GM03348 (cell line): ENCODE data around the gene ATP9B.
"Not testable (repeated sequence)": the region's sequence is repeated elsewhere in the genome, so short reads cannot be mapped to it uniquely, and the experiment has no call there.

Source experiments
- DNase-seq: peaks from one replicate; pipeline ENCODE4 v3.0.0; 2012; ENCODE audit warnings: low spot score

ATP9B gene

GRCh38 chr18:79135924-79136323 lies 66.7 kb downstream of the ATP9B start:
- DNase-seq, result no peak

GRCh38 chr18:79136742-79137141 lies 67.5 kb downstream of the ATP9B start:
- no peak for DNase-seq

- DNase-seq, result no peak
Measured at GRCh38 chr18:79139206-79139605, 70.0 kb downstream of the ATP9B start.

- no peak for DNase-seq
Measured at GRCh38 chr18:79147014-79147413, 77.8 kb downstream of the ATP9B start.

- no peak for DNase-seq
Measured at GRCh38 chr18:79151191-79151590, 82.0 kb downstream of the ATP9B start.

- no peak for DNase-seq
Measured at GRCh38 chr18:79156327-79156726, 87.1 kb downstream of the ATP9B start.

DNA sequence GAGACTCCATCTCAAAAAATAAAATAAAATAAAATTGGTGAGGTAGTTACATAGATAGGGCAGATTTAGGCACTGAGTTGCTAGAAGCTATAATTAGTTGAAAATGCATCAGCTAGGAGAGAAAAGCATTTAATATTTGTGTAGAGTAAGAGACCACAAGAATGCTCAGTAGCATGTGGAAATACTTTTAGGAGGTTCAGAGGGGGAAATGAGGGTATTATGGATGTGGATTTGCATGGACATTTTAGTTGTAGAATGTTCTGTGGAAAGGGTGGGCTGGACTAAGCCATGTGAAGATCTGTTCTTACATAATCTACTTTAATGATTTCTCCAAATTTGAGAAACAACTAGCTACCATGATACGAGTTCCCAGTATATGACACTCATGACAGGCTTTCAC lies 95.5 kb downstream of the ATP9B start:
- DNase-seq, result peak; percentile 11

DNA sequence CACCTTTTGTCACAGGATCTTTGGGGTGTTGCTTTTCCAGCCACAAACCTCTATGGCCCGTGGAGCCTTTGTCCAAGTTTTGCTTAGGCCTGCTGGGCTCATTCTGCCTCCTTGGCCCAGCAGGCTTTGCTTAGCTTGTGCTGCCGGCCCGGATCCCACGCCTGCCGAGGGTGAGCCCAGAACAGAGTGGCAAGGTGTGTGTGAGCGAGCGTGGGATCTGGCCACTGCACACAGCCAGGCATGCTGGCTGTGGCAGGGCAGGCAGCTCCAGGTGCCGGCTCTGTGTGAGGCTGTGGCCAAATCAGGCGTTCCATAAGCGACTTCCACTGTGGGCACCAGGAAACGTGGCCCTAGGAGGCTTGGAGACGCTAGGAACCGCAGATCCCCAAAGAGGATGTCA lies 97.5 kb downstream of the ATP9B start:
- no peak for DNase-seq

GRCh38 chr18:79167526-79168190 lies 98.5 kb downstream of the ATP9B start:
- DNase-seq, result no peak

- DNase-seq, result peak; percentile 47
Measured at GRCh38 chr18:79169958-79170555, 100.9 kb downstream of the ATP9B start.

DNA sequence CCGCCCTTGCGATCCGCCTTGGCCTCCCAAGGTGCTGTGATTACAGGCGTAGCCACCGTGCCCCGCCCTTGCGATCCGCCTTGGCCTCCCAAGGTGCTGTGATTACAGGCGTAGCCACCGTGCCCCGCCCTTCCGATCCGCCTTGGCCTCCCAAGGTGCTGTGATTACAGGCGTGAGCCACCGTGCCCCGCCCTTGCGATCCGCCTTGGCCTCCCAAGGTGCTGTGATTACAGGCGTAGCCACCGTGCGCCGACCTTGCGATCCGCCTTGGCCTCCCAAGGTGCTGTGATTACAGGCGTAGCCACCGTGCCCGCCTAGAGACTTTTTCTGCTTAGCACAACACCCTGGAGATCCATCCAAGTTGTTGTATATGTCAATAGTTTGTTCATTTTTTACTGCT lies 103.1 kb downstream of the ATP9B start:
- not testable (repeated sequence) for DNase-seq

DNA sequence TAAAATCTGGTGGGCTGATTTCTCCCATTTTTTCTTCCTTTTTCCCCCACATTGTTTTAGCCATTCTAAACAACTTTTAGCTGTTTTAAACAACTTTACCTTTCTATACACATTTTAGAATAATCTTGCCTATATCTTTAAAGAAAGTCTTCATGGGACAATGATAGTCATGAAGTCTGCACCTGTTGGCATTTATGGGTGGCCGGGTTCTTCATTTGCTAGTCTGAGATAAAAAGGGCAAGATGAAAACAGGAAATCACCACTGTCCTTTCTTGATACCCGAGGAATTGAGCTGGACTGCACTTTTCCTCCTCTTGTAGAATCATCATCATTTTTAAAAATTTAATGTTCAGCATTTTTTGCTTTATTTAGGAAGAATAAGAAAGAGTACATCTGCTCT lies 104.5 kb downstream of the ATP9B start:
- no peak for DNase-seq

DNA sequence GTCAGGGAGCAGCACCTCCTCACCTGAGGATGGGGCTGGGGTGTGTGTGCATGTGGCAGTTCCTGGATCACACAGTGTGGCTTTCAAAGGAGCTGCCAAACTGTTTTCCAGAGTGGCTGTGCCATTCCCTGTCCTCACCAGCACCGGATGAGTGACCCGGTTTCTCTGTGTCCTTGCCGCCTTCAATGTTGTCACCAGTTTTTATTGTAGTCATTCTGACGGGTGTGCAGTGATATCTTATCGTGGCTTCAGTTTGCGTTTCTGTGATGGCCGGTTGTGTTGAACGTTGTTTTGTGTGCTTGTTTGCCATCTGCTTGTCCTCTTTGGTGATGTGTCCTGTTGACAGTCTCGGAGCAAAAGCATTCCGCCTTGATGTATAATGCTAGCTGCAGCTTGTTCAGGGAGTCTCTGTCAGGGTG lies 108.9 kb downstream of the ATP9B start:
- DNase-seq, result no peak

DNA sequence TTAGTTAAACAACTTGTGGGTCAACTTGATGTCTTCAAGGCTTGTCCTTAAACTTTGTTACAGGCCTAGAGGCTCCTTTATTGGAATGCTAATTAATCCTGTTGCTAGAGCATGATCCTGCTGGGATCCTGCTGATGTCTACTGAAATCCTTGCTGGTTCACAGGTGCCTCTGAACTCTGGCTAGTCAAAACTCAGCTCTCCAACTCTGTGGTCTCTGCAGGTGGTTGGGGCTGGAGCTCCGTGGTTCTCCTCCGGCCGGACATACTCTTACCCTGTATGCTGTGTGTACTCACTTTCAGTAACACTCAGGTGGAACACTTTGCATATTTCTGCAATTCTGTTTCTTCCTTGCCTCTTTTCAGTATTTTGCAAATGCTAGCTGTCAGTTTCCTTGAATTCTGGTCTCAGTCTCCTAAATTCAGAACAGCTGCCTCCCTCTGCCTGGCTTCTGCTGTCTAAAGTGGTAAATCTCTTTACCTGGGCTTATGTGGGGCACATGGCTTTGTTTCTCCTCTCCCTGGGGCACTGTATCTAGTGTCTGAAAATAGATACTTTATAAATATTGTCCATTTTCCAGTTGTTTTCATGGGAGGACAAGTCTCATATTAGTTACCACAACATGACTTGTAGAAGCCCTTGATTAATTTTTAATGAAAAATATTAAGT lies 113.0 kb downstream of the ATP9B start:
- DNase-seq, result no peak

- DNase-seq, result no peak
Measured at GRCh38 chr18:79185648-79186047, 116.5 kb downstream of the ATP9B start.

DNA sequence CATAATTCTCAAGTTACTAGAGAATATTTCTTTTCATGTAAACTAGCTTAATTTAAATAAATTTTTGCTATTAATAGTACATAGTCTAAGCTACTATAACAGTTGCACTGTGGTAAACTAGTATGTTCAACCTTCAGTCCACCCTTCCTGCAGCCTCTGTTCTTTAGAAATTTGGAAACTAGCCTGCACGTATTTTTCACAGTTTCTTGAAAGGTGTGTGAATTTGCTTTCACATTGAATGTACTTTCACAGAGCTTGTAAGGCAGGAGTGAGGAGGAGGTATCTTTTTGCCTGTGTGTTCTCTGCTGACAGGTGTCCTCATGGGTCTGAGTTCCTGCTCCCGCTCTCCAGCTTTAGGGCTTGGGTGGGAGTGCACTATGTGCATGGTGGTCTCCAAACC lies 117.5 kb downstream of the ATP9B start:
- DNase-seq, result no peak

DNA sequence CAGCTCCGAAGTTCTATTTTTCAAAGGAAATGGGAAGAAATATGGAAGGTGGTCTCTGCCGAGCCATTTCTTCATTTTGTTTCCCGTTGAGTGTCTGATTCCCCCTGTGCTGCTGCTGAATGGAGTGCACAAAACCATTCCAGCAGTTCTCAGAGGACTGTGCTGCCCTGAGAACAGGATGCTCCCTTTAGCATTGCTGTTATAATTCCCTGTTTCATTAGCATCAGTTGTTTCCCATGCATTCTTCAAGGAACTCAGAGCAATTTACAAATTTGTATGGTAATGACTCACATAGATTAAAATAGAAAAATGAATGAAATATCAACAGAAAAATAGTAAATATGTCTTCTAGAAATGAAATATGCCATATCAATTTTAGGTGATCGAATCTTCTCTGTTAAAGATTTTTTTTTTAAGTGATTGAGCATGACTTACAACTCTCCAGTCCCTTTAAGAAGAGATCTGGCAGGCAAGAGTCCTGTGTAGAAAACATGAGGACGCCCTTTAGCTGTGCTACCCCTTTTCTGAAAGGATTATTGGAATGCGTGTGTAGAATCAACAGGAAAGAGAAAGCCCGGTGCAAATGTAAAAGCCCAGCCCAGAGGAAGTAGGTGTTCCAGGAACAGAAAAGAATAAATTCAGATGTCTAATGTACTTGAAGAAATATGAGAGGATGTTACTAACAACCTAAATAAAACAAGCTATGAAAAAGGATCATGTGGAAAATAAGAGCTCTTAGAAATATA lies 118.5 kb downstream of the ATP9B start:
- DNase-seq, result no peak

- DNase-seq, result no peak
Measured at GRCh38 chr18:79191418-79191817, 122.2 kb downstream of the ATP9B start.

GRCh38 chr18:79191956-79192355 lies 122.8 kb downstream of the ATP9B start:
- no peak for DNase-seq

DNA sequence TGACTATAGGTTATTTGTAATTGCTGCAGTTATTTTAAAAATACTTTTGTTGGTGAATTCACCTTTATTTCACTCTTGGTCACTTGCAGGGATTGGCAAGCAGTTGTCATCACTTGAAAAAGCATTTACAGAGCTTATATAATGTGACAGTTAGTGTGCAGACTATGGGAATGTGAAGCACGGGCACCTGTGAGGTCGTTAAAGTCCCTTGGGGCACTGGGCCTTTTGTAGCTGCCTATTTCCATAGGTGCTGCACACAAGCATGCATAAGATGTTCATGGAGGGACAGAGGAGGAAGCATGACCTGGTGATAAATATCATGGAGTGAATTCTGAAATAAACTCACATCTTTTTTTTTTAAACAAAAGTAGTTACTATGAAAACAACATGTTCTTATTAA lies 124.6 kb downstream of the ATP9B start:
- no peak for DNase-seq

GRCh38 chr18:79195716-79196683 lies 126.8 kb downstream of the ATP9B start:
- no peak for DNase-seq

DNA sequence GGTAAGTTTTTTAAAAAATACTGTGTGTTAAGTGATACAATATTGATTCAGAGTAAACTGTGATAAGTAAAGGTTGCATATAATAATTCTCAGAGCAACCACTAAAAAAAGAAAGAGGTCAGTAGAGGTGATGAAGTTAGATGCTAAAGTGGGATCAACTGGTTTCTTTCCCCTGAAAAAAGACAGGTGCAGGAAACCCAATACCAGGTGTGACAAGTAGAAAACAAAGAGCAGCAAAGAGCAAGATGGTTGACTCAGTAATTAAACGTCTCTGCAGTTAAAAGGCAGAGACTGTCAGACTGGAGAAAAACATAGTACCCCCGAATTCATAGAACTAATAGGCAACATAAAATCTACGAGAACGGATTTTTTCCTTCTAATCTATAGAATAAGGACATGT lies 128.3 kb downstream of the ATP9B start:
- DNase-seq, result no peak
